WI38 (cell line): ENCODE measurements around the gene ITGB1BP1.

ENCODE experiments used
- H3K4me3 ChIP-seq: 2 replicates; pipeline ENCODE4 v1.5.1; 2011; ENCODE audit warnings: low read depth, mild to moderate bottlenecking, control low read depth, low read length
- TF ChIP-seq, protein P1 (sequence below): IDR thresholded peaks from 2 replicates; pipeline ENCODE4 v1.5.1; 2012; ENCODE audit warnings: low read depth, mild to moderate bottlenecking, control low read depth, low read length

Gene ITGB1BP1

DNA sequence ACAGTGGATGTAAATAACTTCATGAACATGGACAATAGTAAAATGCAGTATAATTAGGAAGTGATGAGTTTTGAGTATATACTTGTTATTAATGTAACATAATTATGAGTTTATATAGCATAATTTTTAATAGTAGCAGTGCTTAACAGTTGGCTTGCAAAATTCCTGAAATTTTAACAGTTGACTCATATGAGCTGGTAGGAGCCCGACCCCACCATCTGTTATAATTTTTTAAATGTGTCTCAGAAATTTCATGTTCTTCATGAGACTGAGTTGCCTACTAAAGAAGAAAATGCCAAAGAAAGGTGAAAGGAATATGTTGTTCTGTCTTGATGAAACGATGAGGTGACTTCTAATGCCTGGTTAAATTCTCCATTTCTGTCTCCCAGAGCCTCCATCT is 62.6 kb downstream of the ITGB1BP1 start:
- TF ChIP-seq, protein P1, sequence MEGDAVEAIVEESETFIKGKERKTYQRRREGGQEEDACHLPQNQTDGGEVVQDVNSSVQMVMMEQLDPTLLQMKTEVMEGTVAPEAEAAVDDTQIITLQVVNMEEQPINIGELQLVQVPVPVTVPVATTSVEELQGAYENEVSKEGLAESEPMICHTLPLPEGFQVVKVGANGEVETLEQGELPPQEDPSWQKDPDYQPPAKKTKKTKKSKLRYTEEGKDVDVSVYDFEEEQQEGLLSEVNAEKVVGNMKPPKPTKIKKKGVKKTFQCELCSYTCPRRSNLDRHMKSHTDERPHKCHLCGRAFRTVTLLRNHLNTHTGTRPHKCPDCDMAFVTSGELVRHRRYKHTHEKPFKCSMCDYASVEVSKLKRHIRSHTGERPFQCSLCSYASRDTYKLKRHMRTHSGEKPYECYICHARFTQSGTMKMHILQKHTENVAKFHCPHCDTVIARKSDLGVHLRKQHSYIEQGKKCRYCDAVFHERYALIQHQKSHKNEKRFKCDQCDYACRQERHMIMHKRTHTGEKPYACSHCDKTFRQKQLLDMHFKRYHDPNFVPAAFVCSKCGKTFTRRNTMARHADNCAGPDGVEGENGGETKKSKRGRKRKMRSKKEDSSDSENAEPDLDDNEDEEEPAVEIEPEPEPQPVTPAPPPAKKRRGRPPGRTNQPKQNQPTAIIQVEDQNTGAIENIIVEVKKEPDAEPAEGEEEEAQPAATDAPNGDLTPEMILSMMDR, result no peak
- H3K4me3 ChIP-seq, result no peak overlapping the region

DNA sequence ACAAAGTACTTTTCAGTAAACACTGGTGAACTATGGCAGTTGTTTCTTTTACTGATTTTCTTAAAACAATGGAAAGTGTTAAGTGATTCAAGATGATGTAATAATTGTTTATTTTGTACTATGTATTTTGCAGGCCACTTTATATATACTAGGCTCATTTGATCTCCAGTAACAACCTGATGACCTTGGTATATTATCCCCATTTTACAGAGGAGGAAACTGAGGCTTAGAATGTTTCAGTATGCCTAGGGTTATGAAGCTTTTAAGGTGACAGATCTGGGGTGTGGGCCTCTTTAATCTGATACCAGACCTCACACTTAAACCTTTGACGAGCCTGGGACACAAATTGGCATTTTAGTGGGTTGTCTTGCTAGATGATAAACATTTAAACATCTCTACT is 63.2 kb downstream of the ITGB1BP1 start:
- TF ChIP-seq, protein P1, result no peak

DNA sequence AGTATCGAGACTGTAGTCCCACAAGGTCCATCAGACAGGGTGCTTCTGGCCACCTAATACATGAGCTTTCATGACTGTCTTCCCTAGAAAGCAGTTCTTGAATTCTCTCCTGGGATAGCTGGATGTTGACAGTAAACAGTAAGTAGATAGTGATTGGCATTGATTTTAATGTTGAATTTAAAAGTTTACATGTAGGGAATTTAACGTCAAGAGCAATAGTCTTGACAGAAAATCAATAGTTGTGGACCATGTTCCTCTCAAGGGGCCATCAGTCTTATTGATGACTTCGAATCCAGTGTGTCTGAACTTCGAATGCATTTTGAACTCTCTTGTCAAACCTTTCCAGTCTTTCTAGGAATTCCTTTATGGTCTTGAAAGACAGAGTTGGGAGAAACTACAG is 63.9 kb downstream of the ITGB1BP1 start:
- H3K4me3 ChIP-seq, result no peak overlapping the region
- TF ChIP-seq, protein P1, result no peak

More for the DNA sequence above, 63.2 kb downstream of the ITGB1BP1 start:
- no peak overlapping the region for H3K4me3 ChIP-seq

DNA sequence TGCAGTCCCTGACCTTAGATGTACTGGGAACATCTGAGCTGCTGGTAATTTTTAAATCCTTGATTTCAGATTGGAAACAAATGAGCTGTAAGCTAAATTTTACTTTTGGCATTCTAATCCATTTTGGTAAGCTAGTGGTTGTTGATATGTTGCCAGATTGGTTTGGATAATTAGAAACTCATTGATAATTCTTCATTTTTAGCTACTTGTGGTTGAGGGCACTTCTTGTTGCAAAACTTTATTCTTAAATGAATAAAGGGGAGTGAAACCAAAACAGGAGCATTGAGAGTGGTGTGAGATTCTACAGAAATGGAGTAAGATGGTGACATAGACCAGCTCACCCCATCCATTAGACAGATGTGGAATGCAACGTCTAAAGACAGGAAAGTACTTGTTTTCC is 64.5 kb downstream of the ITGB1BP1 start:
- TF ChIP-seq, protein P1, result no peak
- H3K4me3 ChIP-seq, result no peak overlapping the region

DNA sequence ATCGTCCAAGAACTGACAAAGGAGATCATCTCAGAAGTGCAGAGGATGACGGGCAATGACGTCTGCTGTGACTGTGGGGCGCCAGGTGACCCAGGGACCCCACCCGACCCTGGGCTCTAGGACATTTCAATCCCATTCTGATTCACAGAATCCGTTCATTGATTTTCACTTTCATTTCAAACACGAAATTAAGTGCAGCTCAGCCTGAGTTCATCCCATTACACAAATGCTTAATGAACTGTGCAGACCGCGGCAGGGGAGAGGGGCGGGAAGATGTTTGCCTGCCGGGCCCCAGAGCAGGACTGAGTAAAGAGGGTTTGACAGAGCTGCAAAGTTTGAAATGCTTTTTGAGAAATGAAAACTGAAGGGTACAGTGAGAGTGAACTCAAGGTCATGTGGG is 67.1 kb downstream of the ITGB1BP1 start:
- no peak overlapping the region for H3K4me3 ChIP-seq
- TF ChIP-seq, protein P1, result no peak

DNA sequence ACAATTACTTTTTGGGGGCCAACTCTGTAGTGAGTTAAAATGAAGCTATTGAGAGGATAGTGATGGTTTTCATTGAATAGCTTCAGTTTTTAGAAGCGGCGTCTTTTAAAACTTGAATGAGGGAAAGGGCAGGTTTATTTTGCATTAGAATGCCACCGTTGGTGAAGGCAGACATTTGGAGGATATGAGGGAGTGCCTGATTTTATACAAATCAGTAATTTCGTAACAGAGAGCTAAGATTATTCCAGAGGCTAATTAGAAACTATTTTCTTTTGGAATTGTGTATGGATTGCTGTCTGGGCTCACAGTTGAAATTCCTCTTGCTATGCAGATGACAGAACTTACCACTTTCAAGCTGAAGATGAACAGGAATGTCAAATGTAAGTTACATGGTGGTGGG is 67.6 kb downstream of the ITGB1BP1 start:
- no peak overlapping the region for H3K4me3 ChIP-seq
- TF ChIP-seq, protein P1, result no peak

DNA sequence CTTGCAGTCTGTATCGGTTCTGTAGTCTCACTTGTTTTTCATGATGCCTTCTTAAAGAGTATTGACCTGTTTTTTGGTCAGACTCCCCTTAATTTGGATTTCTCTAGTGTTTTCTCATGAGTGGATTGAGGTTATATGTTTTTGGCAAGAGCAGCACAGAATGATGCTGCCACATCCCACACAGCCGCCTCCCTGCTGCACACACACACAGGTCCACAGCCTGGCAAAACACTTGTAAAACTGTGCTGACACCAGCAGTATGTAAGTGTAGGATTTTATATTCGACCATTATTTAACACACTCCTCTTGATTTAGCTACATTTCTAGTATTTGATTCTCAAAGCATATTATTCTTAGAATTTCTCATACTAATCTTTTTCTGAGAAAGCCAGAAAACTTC is 68.1 kb downstream of the ITGB1BP1 start:
- TF ChIP-seq, protein P1, result no peak
- H3K4me3 ChIP-seq, result no peak overlapping the region
